GM19351 (cell line): ENCODE data around the gene KRTAP4-6.
"Not testable (repeated sequence)": the region's sequence is repeated elsewhere in the genome, so short reads cannot be mapped to it uniquely, and the experiment has no call there.

ENCODE experiments used
- ATAC-seq: cut with Tn5 transposase; IDR thresholded peaks from one replicate; pipeline ENCODE4 v1.9.1; 2021; ENCODE audit warnings: mild to moderate bottlenecking, moderate library complexity; ENCODE audit not compliant: unreplicated experiment

Gene KRTAP4-6

DNA sequence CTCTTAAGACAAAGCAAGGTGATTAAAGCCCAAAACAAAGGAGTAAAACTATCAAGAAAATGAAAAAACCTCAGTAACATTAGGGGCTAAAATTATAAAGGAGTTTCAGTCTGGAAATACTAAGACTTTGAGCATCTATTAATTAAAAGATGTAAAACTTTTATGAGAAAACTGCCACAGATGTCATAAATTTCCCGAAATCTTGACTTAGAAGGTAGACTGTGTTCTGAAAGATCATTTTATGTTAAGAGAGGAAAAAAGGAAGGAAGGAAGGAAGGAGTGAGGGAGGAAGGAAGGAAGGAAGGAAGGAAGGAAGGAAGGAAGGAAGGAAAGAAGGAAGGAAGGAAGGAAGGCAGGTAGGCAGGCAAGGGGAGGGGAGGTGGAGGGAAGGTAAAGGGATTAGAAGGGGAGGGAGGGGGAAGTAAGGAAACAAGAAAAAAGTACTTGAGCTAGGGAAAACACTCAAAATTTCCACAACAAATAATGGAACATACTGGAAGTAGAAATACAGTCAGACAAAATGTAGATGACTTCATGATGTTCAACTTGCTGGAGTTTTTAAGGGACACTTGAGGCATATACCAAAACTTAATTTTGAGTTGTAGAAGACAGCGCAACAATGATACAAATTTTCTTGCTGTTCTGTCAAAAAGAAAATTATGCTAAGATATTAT lies 7.3 kb upstream of the KRTAP4-6 start:
- no peak for ATAC-seq

DNA sequence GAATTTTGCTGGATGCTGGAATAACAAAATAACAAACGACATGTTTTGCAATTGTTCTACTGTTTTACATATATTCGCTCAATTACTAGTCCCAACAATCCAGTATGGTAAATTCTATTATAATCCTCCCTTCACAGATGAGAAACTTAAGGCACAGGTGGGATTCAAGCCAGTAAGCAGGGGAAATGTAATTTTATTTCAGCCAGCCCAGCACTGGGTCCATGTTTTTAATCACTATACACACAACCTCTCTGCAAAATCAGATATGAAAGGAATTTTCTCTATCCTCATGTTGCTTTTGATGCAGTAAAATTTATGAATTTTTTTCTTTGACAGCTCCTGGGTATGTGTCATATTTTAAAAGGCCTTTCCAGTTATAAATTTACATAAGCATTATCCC lies 4.9 kb upstream of the KRTAP4-6 start:
- no peak for ATAC-seq

DNA sequence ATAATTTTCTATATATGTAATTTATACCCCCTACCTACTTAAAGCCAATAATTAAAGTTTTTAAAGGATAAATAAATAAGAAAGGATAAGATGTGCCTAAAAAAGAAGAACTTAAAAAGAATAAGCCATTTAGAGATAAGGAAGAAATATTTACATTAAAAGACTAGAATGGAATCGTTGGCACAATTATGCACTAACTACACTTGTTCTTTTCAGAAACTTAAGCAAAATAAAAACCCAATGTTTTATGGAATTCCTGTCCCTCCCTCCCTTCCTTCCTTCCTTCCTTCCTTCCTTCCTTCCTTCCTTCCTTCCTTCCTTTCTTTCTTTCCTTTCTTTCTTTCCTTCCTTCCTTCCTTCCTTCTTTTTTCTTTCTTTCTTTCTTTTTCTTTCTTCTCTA lies 4.5 kb upstream of the KRTAP4-6 start:
- no peak for ATAC-seq

DNA sequence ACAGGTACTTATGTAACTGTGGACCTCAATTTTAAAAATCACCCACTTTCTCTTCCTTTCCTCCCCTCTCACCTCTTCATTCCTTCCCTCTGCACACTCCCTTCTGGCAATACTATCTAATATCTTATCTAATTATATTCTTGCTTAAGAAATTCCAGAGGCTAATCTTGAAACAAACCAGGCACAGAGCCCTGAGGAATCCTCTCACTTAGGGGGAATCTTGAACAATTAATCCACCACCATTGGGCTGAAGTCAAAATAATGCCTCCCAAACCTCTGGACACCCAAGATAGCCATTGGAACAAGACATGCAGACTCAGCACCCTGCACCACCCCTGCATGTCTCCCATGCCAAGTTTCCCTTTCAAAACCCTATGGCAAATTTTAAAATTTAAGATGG lies 1.0 kb upstream of the KRTAP4-6 start:
- no peak for ATAC-seq

DNA sequence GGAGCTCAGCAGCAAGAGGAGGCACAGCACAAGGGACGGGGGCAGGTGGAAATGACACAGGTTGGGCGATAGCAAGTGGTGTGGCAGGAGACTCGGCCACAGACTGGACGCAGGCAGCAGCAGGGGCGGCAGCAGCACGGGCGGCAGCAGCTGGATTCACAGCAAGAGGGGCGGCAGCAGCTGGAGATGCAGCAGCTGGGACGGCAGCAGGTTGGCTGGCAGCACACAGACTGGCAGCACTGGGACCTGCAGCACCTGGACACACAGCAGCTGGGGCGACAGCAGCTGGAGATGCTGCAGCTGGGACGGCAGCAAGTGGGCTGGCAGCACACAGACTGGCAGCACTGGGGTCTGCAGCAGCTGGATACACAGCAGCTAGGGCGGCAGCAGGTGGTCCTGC lies 479 bp downstream of the KRTAP4-6 start:
- ATAC-seq: not testable (repeated sequence)

DNA sequence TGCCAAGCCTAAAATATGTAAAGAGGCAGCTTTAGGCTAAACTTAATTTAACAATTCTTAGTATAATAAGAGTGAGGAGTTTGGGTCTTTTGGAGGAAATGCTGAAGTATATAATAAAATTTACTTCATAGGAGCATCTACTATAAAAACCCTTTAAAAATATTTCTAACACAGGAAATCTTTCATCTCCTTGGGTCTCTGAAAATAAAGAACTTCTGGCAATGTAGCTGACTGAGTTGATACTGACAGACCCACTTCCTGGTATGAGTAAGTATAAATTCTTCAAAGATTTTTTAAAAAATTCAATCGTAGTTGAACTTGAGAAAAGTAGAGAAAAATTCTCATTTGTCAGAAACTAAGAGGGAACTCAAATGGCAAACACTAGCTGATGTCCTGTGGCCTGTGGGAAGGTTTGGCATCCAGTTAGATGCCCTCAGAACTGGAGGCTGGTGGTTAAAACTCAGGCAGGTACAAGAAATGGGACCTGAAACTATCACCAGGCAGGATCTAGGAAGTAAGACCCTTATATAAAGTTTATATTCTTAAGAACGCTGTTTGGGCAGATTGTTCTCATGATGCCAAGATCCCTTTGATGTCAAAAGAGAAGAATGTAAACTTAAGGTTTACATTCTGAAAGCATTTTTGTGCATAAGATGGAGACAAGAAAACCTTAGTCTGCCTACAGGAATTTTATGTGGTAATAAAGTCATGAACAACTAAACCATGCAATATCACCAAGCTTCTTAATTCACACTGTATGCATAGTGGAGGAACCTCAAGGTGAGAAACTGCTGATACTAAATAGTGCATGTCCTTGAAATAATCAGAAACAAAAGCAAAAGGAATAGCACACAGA lies 6.2 kb downstream of the KRTAP4-6 start:
- ATAC-seq: no peak

DNA sequence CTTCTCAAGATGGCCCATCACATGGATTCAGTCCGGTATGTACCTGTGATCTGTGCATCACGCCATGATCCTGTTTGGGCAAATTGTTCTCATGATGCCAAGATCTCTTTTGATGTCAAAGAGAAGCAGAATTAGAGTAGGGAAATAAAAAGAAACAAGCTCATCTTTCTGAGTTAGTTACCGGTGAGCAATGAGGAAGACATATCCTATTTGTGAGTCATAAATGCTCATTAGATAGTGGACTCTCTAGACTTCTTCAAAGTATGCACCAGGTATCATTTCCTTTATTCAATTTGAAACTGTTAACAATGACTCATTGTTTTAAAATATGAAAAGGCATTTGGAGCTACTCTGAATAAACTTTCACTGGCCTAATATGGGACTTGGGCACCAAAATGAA lies 8.4 kb downstream of the KRTAP4-6 start:
- no peak for ATAC-seq

DNA sequence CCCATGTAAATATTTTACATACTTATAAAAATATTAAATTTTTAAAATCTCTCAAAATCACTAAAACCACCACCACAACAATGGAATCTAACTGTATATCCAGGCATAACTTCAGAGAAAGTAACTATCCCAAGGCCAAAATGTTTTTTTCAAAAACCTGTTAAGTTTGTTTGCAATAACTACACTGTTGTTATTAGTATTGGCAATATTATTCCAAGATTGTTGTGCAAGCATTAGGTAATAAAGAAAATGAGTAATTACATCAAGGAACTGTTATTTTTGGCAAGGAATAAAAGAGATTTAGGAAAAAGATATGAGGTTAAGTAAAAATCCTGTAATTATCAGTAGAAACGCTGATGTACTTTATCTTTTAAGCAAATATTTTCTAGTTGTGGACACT lies 13.0 kb downstream of the KRTAP4-6 start:
- ATAC-seq: no peak

DNA sequence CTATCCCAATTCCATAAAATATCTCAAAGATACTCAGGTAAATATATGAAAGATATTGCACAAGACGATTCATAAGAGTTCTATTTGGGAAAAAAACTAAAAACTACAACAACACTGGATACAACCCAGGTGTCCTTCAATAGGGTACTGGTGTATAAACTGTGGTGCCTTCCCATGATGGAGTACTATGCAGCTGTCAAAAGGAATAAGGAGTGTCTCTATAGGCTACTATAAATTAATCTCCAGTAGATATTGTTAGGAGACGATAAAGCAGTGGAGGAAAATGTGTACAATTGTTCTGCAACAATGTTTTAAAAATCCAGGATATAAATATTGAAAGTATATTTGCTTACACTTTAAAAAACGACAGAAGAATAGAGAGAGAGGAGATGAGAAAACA lies 13.9 kb downstream of the KRTAP4-6 start:
- ATAC-seq: no peak

DNA sequence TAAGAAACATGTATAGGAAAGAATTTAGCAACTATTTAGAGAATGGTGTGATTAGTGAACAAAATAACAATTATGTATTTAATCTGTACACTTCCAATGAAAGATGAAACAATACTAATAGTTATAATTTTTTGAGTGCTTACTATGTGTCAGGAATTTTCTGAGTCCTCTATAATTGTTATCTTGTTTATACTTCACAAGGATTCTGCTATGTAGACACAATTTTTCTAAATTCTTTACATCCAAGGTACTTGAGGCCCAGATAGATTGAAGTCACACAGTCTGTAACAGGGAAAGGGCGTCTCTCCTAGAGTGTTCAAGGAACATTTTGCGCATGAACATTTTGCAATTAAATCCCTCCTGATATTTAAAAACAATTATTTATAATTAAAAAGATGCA lies 15.3 kb downstream of the KRTAP4-6 start:
- no peak for ATAC-seq

DNA sequence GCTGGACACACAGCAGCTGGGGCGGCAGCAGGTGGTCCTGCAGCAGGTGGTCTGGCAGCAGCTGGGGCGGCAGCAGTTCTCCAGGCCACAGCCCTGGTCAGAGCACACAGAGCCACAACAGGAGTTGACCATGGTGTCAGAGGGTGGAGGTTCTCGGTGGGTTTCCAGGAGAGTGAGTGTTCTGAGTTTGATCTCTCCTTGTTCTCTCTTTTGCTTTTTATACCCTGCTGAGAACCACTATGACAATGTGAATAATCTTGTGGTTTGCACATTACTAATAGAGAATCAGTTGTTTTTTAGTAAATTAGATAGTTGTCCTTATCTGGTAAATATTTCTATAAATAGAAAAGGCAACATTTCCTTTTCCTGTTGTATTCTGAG lies 16.4 kb downstream of the KRTAP4-6 start, which contains the start of gene KRTAP4-12:
KRTAP4-12 (minus strand) TSS at position 192 of the 381 bp plus-strand sequence; CDS start at position 132, 60 bp downstream.
- ATAC-seq: not testable (repeated sequence)

DNA sequence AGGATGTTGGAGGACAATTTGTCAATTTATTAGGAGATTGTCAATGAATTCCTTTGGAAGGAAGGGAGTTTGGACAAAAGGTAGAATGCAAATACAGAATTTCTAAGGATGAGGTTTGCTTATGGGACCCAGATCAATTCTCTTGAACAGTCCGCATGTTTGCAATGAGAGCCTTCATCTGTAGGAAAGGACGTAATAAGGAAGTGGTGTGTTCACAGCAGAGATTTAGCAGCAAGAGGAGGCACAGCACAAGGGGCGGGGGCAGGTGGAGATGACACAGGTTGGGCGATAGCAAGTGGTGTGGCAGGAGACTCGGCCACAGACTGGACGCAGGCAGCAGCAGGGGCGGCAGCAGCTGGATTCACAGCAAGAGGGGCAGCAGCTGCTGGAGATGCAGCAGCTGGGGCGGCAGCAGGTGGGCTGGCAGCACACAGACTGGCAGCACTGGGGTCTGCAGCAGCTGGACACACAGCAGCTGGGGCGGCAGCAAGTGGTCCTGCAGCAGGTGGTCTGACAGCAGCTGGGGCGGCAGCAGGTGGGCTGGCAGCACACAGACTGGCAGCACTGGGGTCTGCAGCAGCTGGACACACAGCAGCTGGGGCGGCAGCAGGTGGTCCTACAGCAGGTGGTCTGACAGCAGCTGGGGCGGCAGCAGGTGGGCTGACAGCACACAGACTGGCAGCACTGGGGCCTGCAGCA lies 16.9 kb downstream of the KRTAP4-6 start:
- not testable (repeated sequence) for ATAC-seq

DNA sequence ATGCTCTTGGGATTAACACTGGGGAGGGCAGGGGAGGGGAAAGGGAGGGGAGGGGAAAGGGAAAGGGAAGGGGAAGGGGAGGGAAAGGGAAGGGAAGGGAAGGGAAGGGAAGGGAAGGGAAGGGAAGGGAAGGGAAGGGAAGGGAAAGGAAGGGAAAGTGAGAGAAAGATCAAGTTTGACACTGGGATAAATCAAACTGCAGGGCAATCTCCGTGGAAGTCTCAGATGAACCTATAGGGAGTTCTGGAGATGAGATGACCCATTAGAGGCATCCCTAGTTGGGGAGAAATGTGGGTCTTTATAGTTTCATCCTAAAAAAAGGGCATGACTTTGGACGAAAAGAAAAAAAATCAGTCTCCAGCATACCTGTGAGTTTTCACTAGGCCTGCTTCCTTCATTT lies 18.6 kb downstream of the KRTAP4-6 start:
- ATAC-seq: no peak

DNA sequence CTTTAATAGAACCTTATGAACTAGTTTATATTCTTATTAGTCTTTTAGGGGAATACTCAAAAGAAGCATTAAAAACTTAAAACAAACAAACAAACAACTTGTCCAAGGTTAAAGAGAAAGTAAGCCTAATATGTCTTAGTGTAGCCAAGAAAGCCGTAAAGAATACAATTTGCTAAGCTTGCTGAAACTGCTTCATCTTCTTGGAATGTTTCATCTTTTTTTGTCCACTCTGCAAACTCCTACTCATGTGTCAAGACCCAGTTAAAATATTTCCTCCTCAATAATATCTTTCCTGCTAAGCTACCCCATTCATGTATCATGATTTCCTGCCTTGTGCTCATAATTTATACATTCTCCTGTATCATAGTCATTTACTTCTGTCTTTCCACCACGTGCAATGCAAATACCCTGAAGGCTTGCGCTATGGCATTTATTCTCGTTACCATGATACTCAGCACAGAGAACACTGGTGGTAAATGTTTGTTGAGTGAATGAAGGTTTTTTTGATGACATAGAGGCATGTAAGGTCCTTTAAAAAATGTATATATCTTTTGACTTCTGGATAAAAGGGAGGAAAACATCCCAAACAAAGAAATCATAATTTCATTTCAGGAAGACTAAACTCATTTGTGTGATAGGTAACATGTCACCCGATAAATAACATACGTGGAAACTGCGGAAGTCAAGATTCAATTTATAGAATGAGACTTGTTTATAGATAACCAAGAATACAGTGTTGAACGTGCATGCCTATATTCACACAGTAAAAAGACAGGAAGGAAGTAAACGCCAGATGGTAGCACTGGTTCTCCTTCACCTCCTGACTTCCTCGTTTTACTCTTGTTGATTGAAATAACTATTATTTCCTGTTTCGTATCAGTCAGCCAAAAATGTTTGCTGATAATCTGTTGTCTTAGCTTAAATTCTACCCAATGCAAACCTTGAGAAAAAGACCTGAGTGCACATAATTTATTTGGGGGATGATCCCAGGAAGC lies 20.4 kb downstream of the KRTAP4-6 start:
- not testable (repeated sequence) for ATAC-seq

DNA sequence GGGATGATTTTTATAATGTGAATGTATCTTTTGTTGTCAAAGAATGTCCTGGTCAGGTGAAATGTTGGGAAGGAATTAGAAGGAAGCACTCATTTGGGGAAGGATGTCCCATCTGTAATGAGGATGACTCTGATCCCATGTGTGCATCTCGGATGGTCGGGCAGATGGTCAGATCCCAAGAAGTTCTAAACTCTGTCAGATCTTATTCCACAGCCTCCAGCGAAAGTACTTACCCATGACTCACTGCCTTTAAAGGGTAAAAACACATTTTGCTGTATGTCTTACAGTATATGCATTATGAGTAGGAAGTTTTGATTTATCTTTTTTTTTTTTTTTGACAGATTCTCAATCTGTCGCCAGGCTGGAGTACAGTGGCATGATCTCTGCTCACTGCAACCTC lies 21.6 kb downstream of the KRTAP4-6 start:
- no peak for ATAC-seq

DNA sequence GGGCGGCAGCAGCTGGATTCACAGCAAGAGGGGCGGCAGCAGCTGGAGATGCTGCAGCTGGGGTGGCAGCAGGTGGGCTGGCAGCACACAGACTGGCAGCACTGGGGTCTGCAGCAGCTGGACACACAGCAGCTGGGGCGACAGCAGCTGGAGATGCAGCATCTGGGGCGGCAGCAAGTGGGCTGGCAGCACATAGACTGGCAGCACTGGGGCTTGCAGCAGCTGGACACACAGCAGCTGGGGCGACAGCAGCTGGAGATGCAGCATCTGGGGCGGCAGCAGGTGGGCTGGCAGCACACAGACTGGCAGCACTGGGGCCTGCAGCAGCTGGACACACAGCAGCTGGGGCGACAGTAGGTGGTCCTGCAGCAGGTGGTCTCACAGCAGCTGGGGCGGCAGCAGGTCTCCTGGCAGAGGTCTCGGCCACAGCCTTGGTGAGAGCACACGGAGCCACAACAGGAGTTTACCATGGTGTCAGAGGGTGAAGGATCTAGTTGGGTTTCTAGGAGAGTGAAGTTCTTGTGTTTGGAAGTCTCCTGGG lies 22.4 kb downstream of the KRTAP4-6 start, which contains the start of gene KRTAP4-11:
KRTAP4-11 (minus strand) TSS at position 528 of the 541 bp plus-strand sequence; CDS start at position 470, 58 bp downstream.
- ATAC-seq: not testable (repeated sequence)

DNA sequence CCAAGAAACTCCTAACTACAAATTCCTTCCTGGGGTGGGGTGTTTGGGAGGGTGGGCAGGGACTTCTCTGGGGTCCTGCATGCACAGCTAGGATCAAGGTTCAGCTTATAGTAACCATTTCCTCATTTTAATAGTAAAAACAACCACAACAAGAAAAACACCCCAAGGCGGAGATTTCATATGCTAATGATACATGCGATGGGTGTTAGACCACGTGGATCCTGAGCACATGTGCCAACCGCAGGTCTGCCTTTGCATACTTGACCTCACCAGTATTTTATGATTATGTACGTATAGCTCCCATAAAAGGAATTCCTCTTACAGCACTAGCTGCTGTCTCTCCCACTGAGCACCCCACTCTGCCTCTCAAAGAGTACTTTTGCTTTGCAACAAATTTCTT lies 24.0 kb downstream of the KRTAP4-6 start:
- ATAC-seq: no peak

DNA sequence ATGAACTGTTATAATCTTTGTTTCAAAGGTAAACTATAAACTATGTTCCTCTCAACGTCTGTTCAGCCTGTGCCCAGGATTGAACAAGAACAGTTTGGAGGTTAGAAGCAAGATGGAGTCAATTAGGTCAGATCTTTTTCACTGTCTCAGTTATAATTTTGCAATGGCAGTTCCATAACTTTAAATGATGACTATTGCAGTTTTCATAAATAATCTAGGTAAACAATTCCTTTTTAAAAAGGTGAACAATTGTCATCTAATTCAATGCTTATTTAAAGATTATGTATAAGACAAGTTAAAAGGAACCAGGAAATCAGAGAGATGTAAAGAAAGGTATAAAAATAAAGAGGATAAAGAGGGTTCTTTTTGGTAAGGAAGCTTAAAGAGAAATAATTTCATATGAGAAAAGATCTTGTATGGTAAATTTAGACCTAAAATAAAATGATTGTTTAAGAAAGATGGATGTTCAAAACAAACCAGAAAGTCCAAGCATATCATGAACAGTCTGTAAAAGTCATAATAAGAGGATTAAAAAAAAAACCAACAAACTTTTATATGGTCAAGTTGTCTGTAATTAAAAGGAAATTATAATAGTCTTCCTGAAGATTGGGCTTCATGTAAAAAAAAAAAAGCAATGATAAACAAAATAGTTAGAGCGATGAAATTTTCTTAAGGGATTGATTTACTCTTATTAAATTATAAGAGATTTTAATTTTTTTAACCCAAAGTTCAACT lies 29.0 kb downstream of the KRTAP4-6 start:
- ATAC-seq: no peak

DNA sequence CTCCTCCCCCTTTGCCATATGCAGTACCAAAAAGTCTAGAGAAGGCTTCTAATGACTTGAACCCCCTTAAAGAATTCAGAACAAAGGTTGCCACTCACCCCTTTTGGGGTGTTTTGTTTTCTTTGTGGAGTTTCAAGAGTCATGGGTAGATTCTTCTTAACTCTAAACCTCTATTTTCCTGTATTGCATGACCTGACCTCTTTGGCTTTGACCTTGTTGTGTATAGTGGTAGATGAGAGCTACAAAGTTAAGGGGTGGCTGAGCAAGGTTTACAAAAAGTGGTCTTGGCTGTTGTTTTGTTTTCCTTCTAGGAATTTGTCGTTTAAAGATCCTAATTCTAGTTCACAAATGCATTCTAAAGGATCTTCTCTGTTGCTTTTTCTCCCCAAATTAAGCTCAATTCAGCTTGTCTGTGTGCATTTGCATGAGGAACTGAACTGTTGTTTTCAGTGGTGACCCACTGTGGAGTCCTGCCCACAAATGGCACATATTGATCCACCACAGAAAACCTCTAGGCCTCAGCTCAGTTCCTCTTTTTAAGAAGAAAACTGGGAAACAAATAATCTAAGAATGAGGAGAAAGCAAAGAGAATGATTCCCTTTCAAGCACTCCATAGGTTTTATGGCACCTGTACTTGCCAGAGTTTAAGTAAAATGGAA lies 31.5 kb downstream of the KRTAP4-6 start:
- ATAC-seq: not testable (repeated sequence)
